ENCODE data around the gene MTUS2. TPM values are rescaled to one million over a fixed set of nuclear protein-coding genes. Genes with fewer than 3 reads are reported as not detected.

The MTUS2 gene
- total and polyA plus RNA-seq, 2 donors (not counting 3 experiments of a cell fraction or from before 2014, with no cell fraction given): not detected

DNA sequence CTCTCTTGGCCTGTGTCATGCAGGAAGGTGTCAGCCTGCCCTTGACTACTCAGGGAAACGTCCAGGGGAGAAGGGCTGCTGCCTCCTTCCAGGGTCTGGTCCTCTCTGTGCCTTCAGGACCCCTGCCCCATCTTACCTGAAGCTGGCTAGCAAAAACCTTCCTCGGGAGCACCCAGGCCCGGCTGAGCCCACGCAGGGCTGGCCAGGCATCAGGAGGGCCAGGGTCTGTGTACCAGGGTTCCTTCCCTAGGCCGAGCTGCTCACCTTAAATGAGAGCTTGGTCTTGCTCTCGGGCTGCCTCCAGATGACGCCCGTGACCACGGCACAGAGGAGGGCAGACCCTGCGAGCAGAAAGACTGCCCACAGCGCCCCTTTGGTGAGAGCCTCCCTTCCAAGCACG lies 696.7 kb downstream of the MTUS2 start:
- Histone ChIP-seq H4K20me1 (replicated peaks; ENCODE audit: control insufficient read depth, extremely low read depth, insufficient read depth, low read length) (no peaks in the 10 kb centered on the region), H3K36me3 (ENCODE audit: control insufficient read depth in 2 of 2, extremely low read depth in 1 of 2, insufficient read depth in 2 of 2, low read length in 2 of 2) (peaks cover 9 to 13% of the 10 kb centered on the region in 2 experiments), H3K9ac (replicated peaks; ENCODE audit: extremely low read depth, insufficient read depth, low read length) (no peak overlapping the region), H3K4me1 (ENCODE audit: control insufficient read depth, extremely low read depth, insufficient read depth, low read length) (peaks cover 32% of the 10 kb centered on the region), H3K27ac (ENCODE audit: insufficient read depth, low read depth, low read length) (no peak overlapping the region), H3K27me3 (ENCODE audit: control insufficient read depth in 2 of 2, insufficient read depth in 2 of 2, low read length in 2 of 2) (no peaks in the 10 kb centered on the region), H3K4me2 (ENCODE audit: insufficient read depth, low read length) (no peak overlapping the region), H3K79me2 (ENCODE audit: control insufficient read depth, insufficient read depth, low read length) (peaks cover 7% of the 10 kb centered on the region), H3K9me1 (replicated peaks; ENCODE audit: control insufficient read depth, extremely low read depth, insufficient read depth, low read length) (no peaks in the 10 kb centered on the region), H3K4me3 (replicated peaks in 1 of 3; ENCODE audit: insufficient read depth in 1 of 3, low read depth in 1 of 3, low read length in 3 of 3) (no peak overlapping the region), H3K9me3 (replicated peaks; ENCODE audit: control insufficient read depth, insufficient read depth, low read length) (no peaks in the 10 kb centered on the region), H2AFZ (ENCODE audit: low read depth, low read length) (no peak overlapping the region)
- dilution Hi-C loops (cut with MboI; ENCODE audit: extremely low pct_ligation_motif_present, low sequenced_read_pairs): no loop called here
- no peak for TF ChIP-seq MYC (IDR thresholded peaks at IDR 0.05; ENCODE audit: low read depth, low read length)
- no peak for TF ChIP-seq POLR2A (IDR thresholded peaks at IDR 0.05; ENCODE audit: low read depth, low read length)
- no peak for TF ChIP-seq GATA2 (IDR thresholded peaks at IDR 0.05; ENCODE audit: insufficient read depth, insufficient read length, low read depth, low read length)
- TF ChIP-seq EZH2 (IDR thresholded peaks at IDR 0.05; ENCODE audit: borderline replicate concordance, low read depth, low read length, severe bottlenecking): no peak
- no peak for TF ChIP-seq FOS (IDR thresholded peaks at IDR 0.05; ENCODE audit: borderline replicate concordance, insufficient read depth, low read length)
- TF ChIP-seq CTCF (IDR thresholded peaks at IDR 0.05; ENCODE audit: extremely low read depth in 1 of 2, insufficient read depth in 1 of 2, low read depth in 1 of 2, low read length in 2 of 2): no peak
- no peak for TF ChIP-seq JUN (IDR thresholded peaks at IDR 0.05; ENCODE audit: borderline replicate concordance, insufficient read depth, insufficient read length, low read depth)
- TF ChIP-seq, protein P1, sequence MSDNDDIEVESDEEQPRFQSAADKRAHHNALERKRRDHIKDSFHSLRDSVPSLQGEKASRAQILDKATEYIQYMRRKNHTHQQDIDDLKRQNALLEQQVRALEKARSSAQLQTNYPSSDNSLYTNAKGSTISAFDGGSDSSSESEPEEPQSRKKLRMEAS (IDR thresholded peaks at IDR 0.05; ENCODE audit: insufficient read depth, insufficient read length): no peak
- no peak for TF ChIP-seq POLR2AphosphoS5 (IDR thresholded peaks at IDR 0.05; ENCODE audit: insufficient read depth, low read depth, low read length)
- CTCF ChIA-PET: interaction anchor here (2.7 kb wide), 1 partner anchor 9 kb away, joined by 21 read pairs; no protein-coding TSS in a partner anchor
- no peak for DNase-seq (ENCODE audit: low read depth, low spot score)
- no TSS peak for BruUV-seq (replicated peaks)
- POLR2A ChIA-PET: no interaction called here
- intact Hi-C loops (cut with micrococcal nuclease): no loop called here
- no peak for FAIRE-seq
